VCaP (cell line): ENCODE results near the gene EPHA3.
A peak's percentile ranks its signal among the peaks of the same experiment; 100 is the strongest.

Source experiments
- H3K27ac ChIP-seq: fragments of 450-650 bp; 2 replicates; pipeline ENCODE4 v1.5.1; 2017
- TF ChIP-seq, protein P1 (sequence below): fragments of 450-650 bp; conservative IDR thresholded peaks from 2 replicates; pipeline ENCODE4 v1.5.1; 2017; ENCODE audit warnings: mild to moderate bottlenecking, moderate library complexity

EPHA3 gene

DNA sequence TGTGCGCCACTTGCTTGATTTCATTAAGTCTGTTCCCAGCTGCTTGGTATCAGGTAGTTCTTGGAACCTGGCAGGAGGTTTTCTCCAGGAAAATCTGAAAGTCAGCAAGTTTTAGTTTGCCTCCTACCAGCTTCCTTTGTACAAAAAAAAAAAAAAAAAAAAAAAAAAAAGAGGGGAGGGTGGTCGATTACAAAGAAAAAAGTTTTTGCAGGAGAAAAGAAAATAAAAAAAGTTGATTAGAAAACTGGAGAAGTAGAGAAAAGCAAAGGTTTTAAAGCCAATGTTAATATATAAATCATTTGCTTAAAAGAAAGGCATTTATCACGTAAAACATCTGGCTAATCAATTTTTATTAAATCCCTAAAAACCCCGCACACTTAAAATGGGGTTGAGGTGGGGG, 5.9 kb downstream of the EPHA3 start:
- H3K27ac ChIP-seq = no peak overlapping the region
- TF ChIP-seq, protein P1, sequence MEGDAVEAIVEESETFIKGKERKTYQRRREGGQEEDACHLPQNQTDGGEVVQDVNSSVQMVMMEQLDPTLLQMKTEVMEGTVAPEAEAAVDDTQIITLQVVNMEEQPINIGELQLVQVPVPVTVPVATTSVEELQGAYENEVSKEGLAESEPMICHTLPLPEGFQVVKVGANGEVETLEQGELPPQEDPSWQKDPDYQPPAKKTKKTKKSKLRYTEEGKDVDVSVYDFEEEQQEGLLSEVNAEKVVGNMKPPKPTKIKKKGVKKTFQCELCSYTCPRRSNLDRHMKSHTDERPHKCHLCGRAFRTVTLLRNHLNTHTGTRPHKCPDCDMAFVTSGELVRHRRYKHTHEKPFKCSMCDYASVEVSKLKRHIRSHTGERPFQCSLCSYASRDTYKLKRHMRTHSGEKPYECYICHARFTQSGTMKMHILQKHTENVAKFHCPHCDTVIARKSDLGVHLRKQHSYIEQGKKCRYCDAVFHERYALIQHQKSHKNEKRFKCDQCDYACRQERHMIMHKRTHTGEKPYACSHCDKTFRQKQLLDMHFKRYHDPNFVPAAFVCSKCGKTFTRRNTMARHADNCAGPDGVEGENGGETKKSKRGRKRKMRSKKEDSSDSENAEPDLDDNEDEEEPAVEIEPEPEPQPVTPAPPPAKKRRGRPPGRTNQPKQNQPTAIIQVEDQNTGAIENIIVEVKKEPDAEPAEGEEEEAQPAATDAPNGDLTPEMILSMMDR = no peak

DNA sequence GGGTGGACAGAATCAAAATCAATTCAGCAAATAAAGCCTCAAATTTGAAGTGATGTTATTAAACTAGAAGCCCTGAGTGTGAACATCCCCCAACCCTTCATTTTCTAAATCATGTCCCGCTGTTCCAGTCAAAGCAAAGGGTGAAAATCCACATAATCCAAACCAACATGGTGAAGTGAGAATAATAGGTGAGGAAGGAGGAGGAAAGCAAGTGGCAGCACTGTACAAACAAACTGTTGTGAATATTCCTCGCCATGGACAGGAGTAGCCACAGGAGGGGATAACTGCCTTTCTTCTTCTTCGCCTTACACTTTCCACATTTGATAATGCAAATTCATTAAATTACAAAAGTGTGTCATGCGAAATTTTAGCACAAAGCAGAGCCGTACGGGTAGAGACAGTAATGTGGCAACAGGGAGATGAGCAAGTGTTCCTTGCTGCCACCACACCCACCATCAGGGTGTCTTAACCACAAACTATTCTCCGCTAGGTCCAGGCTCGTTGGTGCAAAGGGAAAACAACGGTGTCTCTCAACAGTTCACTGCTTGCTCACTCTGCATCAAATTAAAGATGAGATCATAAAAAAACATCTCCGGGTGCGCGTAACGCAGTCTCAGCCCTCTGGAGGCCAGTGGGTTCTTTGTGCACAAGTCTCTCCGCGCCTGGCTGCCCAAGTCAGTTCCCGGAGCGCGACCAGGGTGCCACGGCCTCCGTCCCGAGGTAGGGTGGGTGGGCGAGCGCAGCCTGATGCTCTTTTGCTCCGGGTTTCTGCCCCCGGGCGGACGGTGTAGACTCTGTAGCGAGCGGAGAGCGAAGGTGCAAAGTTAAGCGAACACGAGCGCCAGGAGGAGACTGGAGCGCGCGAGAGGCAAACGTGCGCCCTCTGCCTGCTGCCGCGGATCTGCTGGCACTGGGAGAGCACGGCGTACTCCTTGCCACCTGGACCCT, 6.7 kb downstream of the EPHA3 start:
- H3K27ac ChIP-seq = no peak overlapping the region
- TF ChIP-seq, protein P1 = peak; percentile 75

- H3K27ac ChIP-seq = no peak overlapping the region
- TF ChIP-seq, protein P1 = peak; percentile 52
Measured at GRCh38 chr3:89114841-89115223, 7.4 kb downstream of the EPHA3 start.

- TF ChIP-seq, protein P1 = no peak
- H3K27ac ChIP-seq = no peak overlapping the region
Measured at GRCh38 chr3:89116476-89116875, 9.1 kb downstream of the EPHA3 start.

DNA sequence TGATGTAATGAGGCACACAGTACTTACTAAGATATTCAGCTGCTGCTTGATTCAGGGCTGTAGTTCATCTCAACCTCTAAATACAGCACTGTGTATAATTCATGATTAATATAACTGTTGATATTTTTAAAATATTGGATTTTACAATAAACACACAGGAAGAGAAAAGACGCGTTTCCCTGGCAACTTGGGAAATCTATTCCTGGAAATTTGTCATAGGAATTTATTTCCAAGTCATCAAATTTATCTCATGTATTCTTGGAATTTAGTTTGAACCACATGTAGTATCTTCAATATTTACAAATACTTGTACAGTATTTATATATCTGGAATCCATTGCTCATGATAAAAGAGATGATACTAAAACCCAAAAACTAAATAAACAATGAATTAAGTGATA, 30.6 kb downstream of the EPHA3 start:
- TF ChIP-seq, protein P1 = no peak
- no peak overlapping the region for H3K27ac ChIP-seq

DNA sequence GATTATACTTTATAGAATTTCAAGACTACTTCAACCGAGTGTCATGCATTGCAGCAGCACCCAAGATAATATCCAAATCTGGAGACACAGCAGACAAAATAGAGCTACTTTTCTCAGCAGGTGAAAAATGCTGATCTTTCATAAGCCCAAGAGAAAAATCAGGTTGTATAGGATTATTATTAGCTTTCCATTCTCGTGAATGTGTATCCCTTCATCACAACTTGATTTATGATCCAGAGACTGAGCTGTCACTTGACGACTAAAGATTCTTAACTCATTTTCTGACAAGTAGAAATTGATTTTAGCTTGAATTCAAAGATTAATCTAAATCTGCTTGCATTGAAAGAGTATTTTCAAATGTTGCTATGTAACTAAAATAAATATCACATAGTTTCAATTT, 32.4 kb downstream of the EPHA3 start:
- TF ChIP-seq, protein P1 = no peak
- H3K27ac ChIP-seq = no peak overlapping the region

GRCh38 chr3:89144080-89144479, 36.7 kb downstream of the EPHA3 start:
- TF ChIP-seq, protein P1 = no peak
- H3K27ac ChIP-seq = no peak overlapping the region
